PC-9 (cell line): ENCODE measurements around the gene HHLA2. TPM values are rescaled to one million over a fixed set of nuclear protein-coding genes. Genes with fewer than 3 reads are reported as not detected.

Experiments used
- BruUV-seq: library from RNA; stranded (reverse); fragments of 400-500 nt; replicated peaks from 2 replicates; lab custom pipeline; 2021; lab: Mats Ljungman, UMichigan
- CTCF ChIA-PET: fragments of 300-600 bp; sonication (Branson Sonifier 250); formaldehyde crosslinking; loops from one replicate; lab custom pipeline; 2022; ENCODE audit warnings: antibody characterized with exemption; lab: Charles Lee
- POLR2A ChIA-PET: fragments of 300-600 bp; sonication (Branson Sonifier 250); formaldehyde crosslinking; loops from one replicate; lab custom pipeline; 2022; ENCODE audit warnings: antibody characterized with exemption; ENCODE audit not compliant: unreplicated experiment; lab: Charles Lee
- DNase-seq, 2 experiments: peaks; one replicate each; pipeline versions ENCODE4 v3.0.0 to v3.0.0-alpha.2; 2015 to 2022; ENCODE audit warnings: mixed read lengths in 1 of 2
- H2AFZ ChIP-seq: fragments of 200-600 bp; sonication (generic); 2 replicates; pipeline ENCODE4 v1.8.1; 2017; ENCODE audit warnings: antibody characterized with exemption
- H3F3A ChIP-seq: fragments of 200-600 bp; sonication (generic); 2 replicates; pipeline ENCODE4 v1.8.1; 2017; ENCODE audit warnings: antibody characterized with exemption, mild to moderate bottlenecking, low read depth; ENCODE audit not compliant: insufficient read depth
- H3K27ac ChIP-seq: fragments of 200-600 bp; sonication (generic); 2 replicates; pipeline ENCODE4 v1.6.1; 2016; ENCODE audit warnings: mixed run types
- H3K27me3 ChIP-seq: fragments of 200-600 bp; sonication (generic); 2 replicates; pipeline ENCODE4 v1.6.1; 2016; ENCODE audit warnings: low read depth, mixed run types; ENCODE audit not compliant: insufficient read depth
- H3K36me3 ChIP-seq: fragments of 200-600 bp; sonication (generic); 2 replicates; pipeline ENCODE4 v1.6.1; 2016; ENCODE audit warnings: low read depth, mixed run types
- H3K4me1 ChIP-seq: fragments of 200-600 bp; sonication (generic); replicated peaks from 2 replicates; pipeline ENCODE4 v1.6.1; 2016; ENCODE audit warnings: mixed run types; ENCODE audit not compliant: insufficient read depth
- H3K4me2 ChIP-seq: fragments of 200-600 bp; sonication (generic); 2 replicates; pipeline ENCODE4 v1.6.1; 2017; ENCODE audit warnings: mixed run types
- H3K4me3 ChIP-seq: fragments of 200-600 bp; sonication (generic); 2 replicates; pipeline ENCODE4 v1.6.1; 2016; ENCODE audit warnings: mixed run types
- H3K79me2 ChIP-seq: fragments of 200-600 bp; sonication (generic); 2 replicates; pipeline ENCODE4 v1.6.1; 2017; ENCODE audit warnings: low read depth, mixed run types
- H3K9me2 ChIP-seq: fragments of 200-600 bp; sonication (generic); 2 replicates; pipeline ENCODE4 v1.8.1; 2017; ENCODE audit warnings: mild to moderate bottlenecking; ENCODE audit not compliant: insufficient read depth
- H3K9me3 ChIP-seq: fragments of 200-600 bp; sonication (generic); 2 replicates; pipeline ENCODE4 v1.8.1; 2016; ENCODE audit warnings: low read depth; ENCODE audit not compliant: insufficient read depth
- H4K20me1 ChIP-seq: fragments of 200-600 bp; sonication (generic); 2 replicates; pipeline ENCODE4 v1.8.1; 2017; ENCODE audit not compliant: insufficient read depth
- EZH2 ChIP-seq: fragments of 200-600 bp; sonication (generic); IDR thresholded peaks from 2 replicates; pipeline ENCODE4 v1.8.0; 2017; ENCODE audit warnings: antibody characterized with exemption, low read depth
- intact Hi-C: fragments of 100-400 bp; cut with micrococcal nuclease; formaldehyde crosslinking; loops from one replicate; pipeline ENCODE4 v1.10.0; 2022; ENCODE audit not compliant: unreplicated experiment
- total RNA-seq: library from RNA; stranded (reverse); gene quantifications from 2 replicates; pipeline ENCODE4 v1.2.3, GENCODE V29; 2021
- TF ChIP-seq, protein P1 (sequence below): fragments of 200-600 bp; sonication (generic); conservative IDR thresholded peaks from 2 replicates; pipeline ENCODE4 v1.6.1; 2017; ENCODE audit warnings: mixed run types, antibody characterized with exemption, mild to moderate bottlenecking, moderate library complexity

Gene HHLA2
- total RNA-seq, 1 experiment from 2014 or later, result not detected

DNA sequence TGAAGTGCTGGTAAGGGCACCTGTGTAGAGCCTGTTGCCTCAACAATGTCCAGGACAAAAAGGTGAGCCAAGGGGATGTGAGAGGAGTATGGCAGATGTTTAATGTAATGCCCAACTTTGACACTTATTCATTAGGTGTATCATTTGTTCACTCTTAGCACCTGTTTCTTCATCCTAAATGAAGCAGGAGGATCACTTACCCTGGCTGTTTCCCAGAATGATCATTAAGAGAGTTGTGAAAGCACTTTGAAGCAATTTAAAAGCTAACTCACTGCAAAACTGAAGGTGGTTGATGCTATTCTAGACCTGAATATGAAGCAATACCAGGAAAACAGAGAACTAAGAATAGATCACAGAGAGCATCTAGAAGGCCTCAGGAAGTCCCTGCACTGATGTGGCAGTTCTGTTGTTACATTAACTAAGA is 3.4 kb upstream of the HHLA2 start:
- no peak overlapping the region for H2AFZ ChIP-seq
- DNase-seq, result no peak
- ChIA-PET CTCF (no interaction called here), POLR2A (no interaction called here)
- no peak overlapping the region for H3K4me2 ChIP-seq
- no peaks in the 10 kb centered on the region for H3F3A ChIP-seq
- no peaks in the 10 kb centered on the region for H3K79me2 ChIP-seq
- no peaks in the 10 kb centered on the region for H4K20me1 ChIP-seq
- H3K36me3 ChIP-seq, result no peaks in the 10 kb centered on the region
- H3K4me3 ChIP-seq, result no peak overlapping the region
- no peak for TF ChIP-seq EZH2
- TF ChIP-seq, protein P1, sequence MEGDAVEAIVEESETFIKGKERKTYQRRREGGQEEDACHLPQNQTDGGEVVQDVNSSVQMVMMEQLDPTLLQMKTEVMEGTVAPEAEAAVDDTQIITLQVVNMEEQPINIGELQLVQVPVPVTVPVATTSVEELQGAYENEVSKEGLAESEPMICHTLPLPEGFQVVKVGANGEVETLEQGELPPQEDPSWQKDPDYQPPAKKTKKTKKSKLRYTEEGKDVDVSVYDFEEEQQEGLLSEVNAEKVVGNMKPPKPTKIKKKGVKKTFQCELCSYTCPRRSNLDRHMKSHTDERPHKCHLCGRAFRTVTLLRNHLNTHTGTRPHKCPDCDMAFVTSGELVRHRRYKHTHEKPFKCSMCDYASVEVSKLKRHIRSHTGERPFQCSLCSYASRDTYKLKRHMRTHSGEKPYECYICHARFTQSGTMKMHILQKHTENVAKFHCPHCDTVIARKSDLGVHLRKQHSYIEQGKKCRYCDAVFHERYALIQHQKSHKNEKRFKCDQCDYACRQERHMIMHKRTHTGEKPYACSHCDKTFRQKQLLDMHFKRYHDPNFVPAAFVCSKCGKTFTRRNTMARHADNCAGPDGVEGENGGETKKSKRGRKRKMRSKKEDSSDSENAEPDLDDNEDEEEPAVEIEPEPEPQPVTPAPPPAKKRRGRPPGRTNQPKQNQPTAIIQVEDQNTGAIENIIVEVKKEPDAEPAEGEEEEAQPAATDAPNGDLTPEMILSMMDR, result no peak
- peaks cover 4% of the 10 kb centered on the region; the same call in 1 of the 2 replicates for H3K9me3 ChIP-seq
- BruUV-seq, result no TSS peak
- no peaks in the 10 kb centered on the region for H3K9me2 ChIP-seq
- no peaks in the 10 kb centered on the region for H3K4me1 ChIP-seq
- H3K27ac ChIP-seq, result no peak overlapping the region
- intact Hi-C loops, result no loop called here
- H3K27me3 ChIP-seq, result no peaks in the 10 kb centered on the region

DNA sequence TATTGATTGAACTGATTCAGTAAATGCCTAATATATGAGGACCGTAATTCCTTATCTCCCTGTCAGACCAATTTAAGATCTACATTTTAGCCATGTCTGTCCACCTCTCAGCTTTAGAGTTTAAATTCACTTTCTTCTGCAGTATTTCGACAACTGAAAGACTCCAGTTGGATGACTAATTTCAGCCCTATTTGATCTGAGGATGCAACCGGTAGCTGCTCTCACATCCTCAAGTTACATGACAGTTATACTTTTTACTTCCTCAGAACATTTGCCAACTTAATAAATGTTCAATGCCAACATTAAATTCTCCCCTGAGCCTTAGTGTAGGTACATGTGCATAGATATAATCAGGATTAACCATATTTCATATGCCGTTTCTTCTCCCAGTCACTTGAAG is 2.5 kb upstream of the HHLA2 start:
- TF ChIP-seq, protein P1, result no peak
- TF ChIP-seq EZH2, result no peak
- POLR2A ChIA-PET, result no interaction called here
- Histone ChIP-seq H3K79me2 (no peaks in the 10 kb centered on the region), H3K9me3 (peaks cover 4% of the 10 kb centered on the region; the same call in 1 of the 2 replicates), H3K4me2 (no peak overlapping the region), H4K20me1 (no peaks in the 10 kb centered on the region), H3K27me3 (no peaks in the 10 kb centered on the region), H2AFZ (no peak overlapping the region), H3F3A (no peaks in the 10 kb centered on the region), H3K27ac (no peak overlapping the region), H3K4me3 (no peak overlapping the region), H3K9me2 (no peaks in the 10 kb centered on the region), H3K4me1 (no peaks in the 10 kb centered on the region), H3K36me3 (no peaks in the 10 kb centered on the region)
- intact Hi-C loops, result no loop called here
- CTCF ChIA-PET, result no interaction called here
- no TSS peak for BruUV-seq
- DNase-seq, result no peak

DNA sequence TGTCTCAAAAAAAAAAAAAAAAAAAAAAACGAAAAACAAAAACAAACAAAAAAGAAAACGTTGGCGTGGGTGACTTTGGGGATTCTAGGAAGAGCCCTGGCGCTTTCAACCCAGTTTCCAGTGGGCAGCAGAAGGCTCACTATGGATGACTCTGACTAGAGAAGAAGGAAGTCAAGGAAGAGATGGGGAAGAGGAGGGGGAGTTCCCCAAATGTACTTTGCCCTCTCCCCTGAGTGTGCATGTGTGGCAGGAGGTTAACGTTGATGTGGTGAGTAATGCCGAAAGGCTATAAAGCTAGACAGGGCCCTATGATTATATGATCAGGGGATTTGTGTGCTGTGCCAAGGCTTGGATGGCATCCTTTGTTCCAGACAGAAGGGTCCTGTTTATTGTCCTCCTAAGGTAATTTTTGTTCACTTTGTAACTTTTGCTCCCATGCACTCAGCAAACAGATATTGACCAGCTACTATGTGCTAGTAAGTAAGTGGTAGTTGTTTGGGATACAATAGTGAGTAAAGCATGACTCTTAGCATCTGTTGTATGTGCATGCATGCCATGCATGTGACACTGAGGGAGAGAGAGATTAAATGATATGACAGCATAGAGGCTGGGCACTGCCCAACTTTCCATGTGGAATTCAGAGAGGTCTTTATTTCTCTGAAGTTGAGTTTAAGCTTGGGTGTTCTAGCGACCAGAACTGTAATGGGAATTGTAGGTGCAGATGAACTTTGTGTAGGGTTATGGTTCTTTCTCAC is 750 bp upstream of the HHLA2 start:
- no peaks in the 10 kb centered on the region for H3K9me2 ChIP-seq
- H3F3A ChIP-seq, result no peaks in the 10 kb centered on the region
- no peak for DNase-seq
- H3K79me2 ChIP-seq, result no peaks in the 10 kb centered on the region
- H3K4me2 ChIP-seq, result no peak overlapping the region
- intact Hi-C loops, result no loop called here
- no peak overlapping the region for H2AFZ ChIP-seq
- no peaks in the 10 kb centered on the region for H3K4me1 ChIP-seq
- no peak overlapping the region for H3K4me3 ChIP-seq
- no TSS peak for BruUV-seq
- no peaks in the 10 kb centered on the region for H3K36me3 ChIP-seq
- CTCF ChIA-PET, result interaction anchor here (0.6 kb wide), 2 partner anchors 23 to 339 kb away, joined by 3 to 6 read pairs; no protein-coding TSS in a partner anchor
- POLR2A ChIA-PET, result interaction anchor here (0.6 kb wide), 1 partner anchor 122 kb away, joined by 3 read pairs; no protein-coding TSS in a partner anchor
- no peaks in the 10 kb centered on the region for H4K20me1 ChIP-seq
- H3K27ac ChIP-seq, result no peak overlapping the region
- no peaks in the 10 kb centered on the region for H3K27me3 ChIP-seq
- TF ChIP-seq EZH2, result no peak
- TF ChIP-seq, protein P1, result no peak
- 0 out of 2 replicates have a peak, but pooled peaks cover 4% of the 10 kb centered on the region for H3K9me3 ChIP-seq
